Fibroblast of skin of scalp (primary cell): Measurements from ENCODE around the gene COL4A1.
"Not testable (repeated sequence)": the region's sequence is repeated elsewhere in the genome, so short reads cannot be mapped to it uniquely, and the experiment has no call there.

ENCODE experiments used
- DNase-seq: peaks from one replicate; pipeline ENCODE4 v3.0.0-alpha.2; 2013

The COL4A1 gene

DNA sequence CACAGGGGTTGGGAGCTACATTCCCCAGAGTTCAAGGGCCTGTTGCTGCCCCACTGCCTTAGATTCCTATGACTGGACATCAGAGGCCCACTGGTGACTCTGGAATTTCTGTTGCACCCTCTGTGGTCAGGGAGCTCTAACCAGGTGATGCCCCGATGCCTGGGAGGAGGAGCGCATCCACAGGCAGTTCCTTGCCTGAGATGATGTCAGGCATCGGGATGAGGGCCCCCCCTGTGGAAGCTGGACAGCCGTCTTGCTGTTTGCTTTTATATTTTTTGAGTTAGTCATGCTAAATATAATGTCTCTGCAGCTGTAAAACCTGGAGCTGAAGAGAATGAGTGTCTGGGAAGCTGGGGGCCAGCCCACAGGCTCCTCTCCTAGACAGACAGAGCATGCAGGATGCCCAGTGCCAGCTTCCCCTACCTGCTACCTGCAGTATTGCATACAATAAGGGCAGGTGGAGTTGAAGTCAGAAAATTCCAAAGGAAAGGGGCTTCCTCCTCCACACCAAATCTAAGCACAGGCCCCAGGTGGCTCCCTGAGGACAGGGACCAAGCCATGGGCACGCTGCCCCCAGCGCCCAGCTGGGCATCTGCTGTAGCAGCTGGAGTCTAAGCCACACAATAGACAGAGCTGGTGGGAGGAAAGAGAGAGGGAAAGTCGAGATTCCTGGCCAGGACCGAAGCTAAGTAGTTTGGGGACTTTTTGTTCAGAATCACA is 16.4 kb upstream of the COL4A1 start:
- DNase-seq, result peak; percentile 89

- no peak for DNase-seq
Measured at GRCh38 chr13:110322828-110323171, 15.8 kb upstream of the COL4A1 start.

GRCh38 chr13:110322126-110322827 is 15.3 kb upstream of the COL4A1 start:
- DNase-seq, result no peak

- not testable (repeated sequence) for DNase-seq
Measured at GRCh38 chr13:110321573-110321972, 14.6 kb upstream of the COL4A1 start.

DNA sequence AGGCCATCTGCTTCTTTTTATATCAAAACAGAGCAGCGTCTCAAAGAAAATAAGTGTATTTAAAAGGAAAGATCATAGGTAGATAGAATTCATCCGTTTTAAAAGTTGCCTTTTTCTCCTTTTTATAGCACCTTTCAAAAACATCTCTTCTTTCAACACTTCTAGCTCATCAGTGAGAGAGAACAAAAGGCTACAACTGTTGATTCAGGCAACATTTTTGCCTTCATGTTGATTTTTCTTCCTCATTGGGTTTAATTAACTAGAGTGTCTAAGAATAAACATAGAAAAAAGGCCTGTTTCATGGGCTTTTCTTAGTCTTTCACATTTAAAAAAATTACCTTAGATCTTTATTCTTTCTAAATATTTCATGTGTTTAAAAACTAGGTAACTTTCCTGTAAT is 13.7 kb upstream of the COL4A1 start:
- no peak for DNase-seq

DNA sequence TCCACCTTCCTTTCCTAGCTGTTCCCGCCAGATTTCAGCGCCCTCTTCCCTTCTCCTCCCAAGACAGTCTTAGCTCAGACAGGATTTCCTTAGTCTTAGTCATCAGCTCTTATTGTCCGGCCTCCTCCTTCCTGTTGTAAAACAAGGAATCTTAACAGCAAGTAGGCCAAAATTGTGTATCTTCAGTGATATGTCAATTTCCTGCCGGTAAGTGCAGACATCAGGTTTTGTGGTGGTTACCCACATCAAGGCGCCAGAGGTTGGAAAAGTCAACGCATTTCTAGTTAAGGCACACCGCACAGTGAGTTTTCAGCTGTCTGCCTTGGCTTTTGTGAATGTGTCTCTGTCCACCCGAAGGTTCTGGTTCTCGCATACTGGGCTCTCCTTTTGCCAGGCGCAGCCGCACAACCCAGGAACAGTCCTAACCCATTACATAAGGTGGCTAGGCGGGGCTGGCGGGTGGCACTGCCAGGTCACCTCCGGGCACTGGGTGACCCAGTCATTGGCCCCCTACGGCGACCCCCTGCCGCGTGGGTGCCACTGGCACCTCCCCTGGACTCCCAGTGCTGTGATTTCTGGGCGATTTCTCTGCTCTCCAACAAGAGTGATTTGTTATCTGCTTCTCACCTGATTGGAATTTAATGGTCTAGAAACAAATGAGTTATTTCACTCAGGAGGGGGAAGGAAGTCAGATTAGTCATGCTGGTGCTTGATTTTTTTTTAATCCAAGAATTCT is 13.0 kb upstream of the COL4A1 start:
- peak; percentile 79 for DNase-seq

GRCh38 chr13:110319397-110319773 is 12.4 kb upstream of the COL4A1 start:
- no peak for DNase-seq

GRCh38 chr13:110318920-110319319 is 12.0 kb upstream of the COL4A1 start:
- DNase-seq, result no peak

- no peak for DNase-seq
Measured at GRCh38 chr13:110317496-110318195, 10.7 kb upstream of the COL4A1 start.

DNA sequence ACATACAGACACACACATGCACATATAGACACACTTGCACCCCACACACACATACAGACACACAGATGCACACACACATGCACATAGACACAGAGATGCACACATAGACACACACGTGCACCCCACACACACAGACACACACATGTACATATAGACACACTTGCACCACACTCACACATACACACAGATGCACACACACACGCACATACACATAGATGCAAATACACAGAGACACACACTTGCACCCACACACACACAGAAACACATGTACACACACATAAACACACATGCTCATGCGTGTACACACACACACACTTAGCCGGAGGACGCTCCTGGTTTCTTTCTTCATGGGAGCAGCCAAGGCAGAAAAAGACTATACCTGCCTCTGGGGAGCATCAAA is 10.1 kb upstream of the COL4A1 start:
- no peak for DNase-seq

DNA sequence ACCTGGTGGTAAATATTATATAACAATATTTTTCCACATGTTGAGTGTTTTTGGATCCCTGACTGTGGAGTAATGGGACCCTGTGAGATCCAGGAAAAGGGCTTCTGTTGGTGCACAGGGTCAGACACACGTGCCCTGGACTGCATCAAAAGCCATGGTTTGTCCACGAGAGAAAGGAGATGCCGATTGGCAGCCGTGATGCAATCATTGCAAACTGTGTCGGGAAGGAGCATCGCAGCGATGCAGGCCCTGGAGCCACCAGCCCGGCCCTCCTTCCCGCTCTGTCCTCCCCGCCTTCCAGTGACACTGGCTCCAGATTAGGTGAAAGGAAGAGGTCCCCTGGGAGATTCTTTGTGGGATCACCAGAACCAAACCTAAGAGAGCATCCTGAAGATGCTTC is 9.2 kb upstream of the COL4A1 start:
- no peak for DNase-seq

DNA sequence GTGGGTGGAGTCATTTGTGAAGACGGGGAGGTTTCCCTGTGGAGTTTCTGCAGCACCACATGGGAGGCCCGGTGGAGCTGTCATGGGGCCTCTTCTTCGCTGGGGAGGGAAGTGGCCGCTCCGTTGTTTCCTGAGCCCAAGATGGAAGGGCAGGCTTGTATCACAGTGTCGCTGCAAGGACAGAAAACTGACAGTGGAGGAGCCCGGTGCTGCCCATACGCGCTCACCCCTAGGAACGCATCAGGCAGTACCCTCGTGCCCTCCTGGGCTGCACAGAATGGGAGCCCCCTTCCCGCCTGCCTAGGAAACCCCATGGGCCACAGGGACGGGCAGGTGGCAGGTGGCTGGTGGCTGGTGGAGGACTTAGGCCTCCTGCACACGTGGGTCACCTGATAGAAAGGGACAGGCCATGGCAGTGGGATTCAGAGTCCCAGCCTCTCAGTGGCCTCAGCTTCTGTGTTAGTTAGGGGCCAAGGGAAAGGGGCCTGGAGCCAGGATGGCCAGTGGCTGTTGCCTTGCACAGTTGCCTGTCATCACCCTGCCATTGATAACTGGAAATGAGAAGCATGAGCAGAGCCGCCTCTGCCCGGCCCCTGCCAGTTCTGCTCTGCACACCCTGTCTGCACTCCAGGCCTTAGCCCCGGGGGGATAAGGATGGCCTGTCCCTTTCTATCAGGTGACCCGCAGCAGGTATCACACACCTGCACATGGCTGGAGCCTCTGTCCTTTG is 7.7 kb upstream of the COL4A1 start:
- DNase-seq, result no peak

DNA sequence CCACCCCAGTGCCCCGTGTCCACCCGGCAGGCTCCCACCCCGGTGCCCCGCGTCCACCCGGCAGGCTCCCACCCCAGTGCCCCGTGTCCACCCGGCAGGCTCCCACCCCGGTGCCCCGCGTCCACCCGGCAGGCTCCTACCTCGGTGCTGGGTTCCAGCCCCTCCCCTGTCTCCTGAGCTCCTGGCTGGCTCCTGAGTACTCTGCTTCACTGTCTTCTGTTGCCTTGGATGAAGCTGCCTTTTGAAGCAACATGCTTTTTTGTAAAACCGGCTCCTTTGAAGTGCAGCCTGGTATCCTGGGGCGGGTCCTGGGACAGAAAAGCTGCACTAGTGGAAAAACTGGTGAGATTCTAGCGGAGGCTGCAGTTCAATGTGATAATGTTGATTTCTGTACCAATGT is 6.8 kb upstream of the COL4A1 start:
- not testable (repeated sequence) for DNase-seq

DNA sequence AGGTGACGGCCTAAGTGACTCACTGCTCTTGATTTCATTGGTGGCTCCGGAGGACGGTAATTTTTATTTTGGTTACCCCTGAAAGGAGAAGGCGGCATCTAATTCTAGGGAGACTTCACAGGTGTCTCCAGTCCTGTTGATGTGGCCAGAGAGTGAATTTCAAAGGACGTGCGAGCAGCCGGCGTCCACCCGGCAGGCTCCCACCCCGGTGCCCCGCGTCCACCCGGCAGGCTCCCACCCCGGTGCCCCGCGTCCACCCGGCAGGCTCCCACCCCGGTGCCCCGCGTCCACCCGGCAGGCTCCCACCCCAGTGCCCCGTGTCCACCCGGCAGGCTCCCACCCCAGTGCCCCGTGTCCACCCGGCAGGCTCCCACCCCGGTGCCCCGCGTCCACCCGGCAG is 6.3 kb upstream of the COL4A1 start:
- DNase-seq, result not testable (repeated sequence)

- peak; percentile 89 for DNase-seq
Measured at GRCh38 chr13:110312339-110313031, 5.5 kb upstream of the COL4A1 start.

- DNase-seq, result no peak
Measured at GRCh38 chr13:110311443-110312338, 4.7 kb upstream of the COL4A1 start.

GRCh38 chr13:110310541-110311442 is 3.8 kb upstream of the COL4A1 start:
- no peak for DNase-seq

GRCh38 chr13:110309661-110310524 is 2.9 kb upstream of the COL4A1 start:
- DNase-seq, result no peak
